Retinal pigment epithelial cell (primary cell): ENCODE measurements around the gene CTNNA2.

Experiments
- DNase-seq: peaks from one replicate; pipeline ENCODE4 v3.0.0-alpha.2; 2010; ENCODE audit warnings: low read depth
- H3K4me3 ChIP-seq: 2 replicates; pipeline ENCODE4 v1.5.1; 2011; ENCODE audit warnings: mild to moderate bottlenecking, low read length, control low read depth, moderate library complexity
- CTCF ChIP-seq: conservative IDR thresholded peaks from 2 replicates; pipeline ENCODE4 v1.5.1; 2011; ENCODE audit warnings: low read depth, low read length, control low read depth, inconsistent platforms

The CTNNA2 gene

GRCh38 chr2:80329491-80329890 is 816.6 kb downstream of the CTNNA2 start:
- no peak for DNase-seq
- no peak for TF ChIP-seq CTCF
- H3K4me3 ChIP-seq = no peak overlapping the region

GRCh38 chr2:80330527-80331450 is 817.9 kb downstream of the CTNNA2 start:
- no peak overlapping the region for H3K4me3 ChIP-seq
- no peak for DNase-seq
- no peak for TF ChIP-seq CTCF

- DNase-seq = no peak
- no peak overlapping the region for H3K4me3 ChIP-seq
- no peak for TF ChIP-seq CTCF
These were observed 821.0 kb downstream of the CTNNA2 start for GRCh38 chr2:80333886-80334285.

GRCh38 chr2:80335411-80335810 is 822.6 kb downstream of the CTNNA2 start:
- no peak overlapping the region for H3K4me3 ChIP-seq
- no peak for TF ChIP-seq CTCF
- no peak for DNase-seq

GRCh38 chr2:80338794-80339193 is 825.9 kb downstream of the CTNNA2 start:
- no peak for TF ChIP-seq CTCF
- DNase-seq = no peak
- H3K4me3 ChIP-seq = no peak overlapping the region

DNA sequence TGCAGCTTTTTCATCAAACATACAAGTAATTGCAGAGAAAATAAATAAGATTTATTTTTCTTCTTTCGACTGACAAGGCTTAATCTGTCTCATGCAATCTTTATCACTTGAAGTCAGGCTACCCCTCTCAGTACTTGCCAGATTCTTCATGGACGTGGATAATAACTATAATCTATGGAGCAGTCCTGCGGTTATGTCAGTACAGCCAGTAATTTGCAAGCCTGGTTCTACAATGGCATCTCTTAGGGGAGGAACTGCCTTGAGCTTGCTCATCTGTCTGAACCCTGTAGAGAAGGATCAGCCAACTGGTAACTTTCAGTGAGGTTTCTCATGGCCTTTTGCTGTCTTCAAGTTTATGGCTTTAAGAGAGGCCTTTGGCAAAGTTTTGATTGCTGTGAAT is 827.2 kb downstream of the CTNNA2 start:
- TF ChIP-seq CTCF = no peak
- DNase-seq = no peak
- no peak overlapping the region for H3K4me3 ChIP-seq

GRCh38 chr2:80348078-80348477 is 835.2 kb downstream of the CTNNA2 start:
- TF ChIP-seq CTCF = no peak
- DNase-seq = no peak
- H3K4me3 ChIP-seq = no peak overlapping the region
